ENCODE results near the gene LDLRAP1. TPM values are rescaled to one million over a fixed set of nuclear protein-coding genes. Genes with fewer than 3 reads are reported as not detected.

Gene LDLRAP1
- total and polyA plus RNA-seq, 9 of the 15 experiments (the other 6 are each of a cell fraction or from before 2014, with no cell fraction given): 0.56 to 29.6 (median 16.2) TPM

GRCh38 chr1:25527226-25527846 lies 16.1 kb upstream of the LDLRAP1 start:
- Histone ChIP-seq H3K4me3 (no peak overlapping the region), H3K4me2 (ENCODE audit: insufficient read depth, low read length) (no peak overlapping the region), H3K9ac (ENCODE audit: insufficient read depth in 1 of 2, low read depth in 2 of 2, low read length in 2 of 2) (no peak overlapping the region), H4K20me1 (replicated peaks; ENCODE audit: control insufficient read depth, insufficient read depth, low read length) (no peaks in the 10 kb centered on the region), H3K9me1 (ENCODE audit: control insufficient read depth, insufficient read depth, low read length) (no peaks in the 10 kb centered on the region), H3K9me3 (replicated peaks; ENCODE audit: control insufficient read depth, insufficient read depth, low read depth, low read length) (peaks cover 3% of the 10 kb centered on the region; the same call in 1 of the 2 replicates), H3K36me3 (ENCODE audit: control insufficient read depth, insufficient read depth, low read length) (no peaks in the 10 kb centered on the region), H3K79me2 (ENCODE audit: control insufficient read depth, insufficient read depth, low read length) (no peaks in the 10 kb centered on the region), H2AFZ (ENCODE audit: low read depth, low read length) (no peak overlapping the region), H3K27ac (ENCODE audit: extremely low read depth, low read depth, low read length) (no peak overlapping the region), H3K27me3 (ENCODE audit: control insufficient read depth in 2 of 2, insufficient read depth in 2 of 2, low read length in 2 of 2) (peaks cover 9 to 41% of the 10 kb centered on the region in 2 experiments), H3K4me1 (replicated peaks in 1 of 2; ENCODE audit: control insufficient read depth in 2 of 2, insufficient read depth in 2 of 2, low read length in 2 of 2) (peaks cover 0 to 23% of the 10 kb centered on the region in 2 experiments; a peak in 3 of 5 replicates)
- DNase-seq (ENCODE audit: extremely low read depth in 1 of 4, low spot score in 3 of 4) (no peak), ATAC-seq (no peak), FAIRE-seq (no peak)
- CTCF ChIA-PET (ENCODE audit: low intra/inter-chr PET ratio): interaction anchor here (0.7 kb wide), 1 partner anchor 89 kb away, joined by 3 read pairs; no protein-coding TSS in a partner anchor
- WGBS (ENCODE audit: insufficient coverage, low coverage, missing lambda C conversion rate): 14% methylated on average over 12 of the region's 12 CpGs
- POLR2A ChIA-PET: interaction anchor here (0.7 to 1.0 kb wide), 4 partner anchors 10 to 38 kb away, joined by 3 to 5 read pairs (median 4); no protein-coding TSS in a partner anchor
- BruUV-seq (replicated peaks): no TSS peak
- in situ Hi-C loops (cut with MboI) (no loop called here), intact Hi-C loops (cut with micrococcal nuclease) (no loop called here)
- TF ChIP-seq STAT6 (CRISPR knock-in tag; IDR thresholded peaks at IDR 0.05): no peak
- no peak for TF ChIP-seq PHF8 (IDR thresholded peaks at IDR 0.05; ENCODE audit: borderline replicate concordance, low read length)
- no peak for TF ChIP-seq MECOM (CRISPR knock-in tag; IDR thresholded peaks at IDR 0.05)
- no peak for TF ChIP-seq ARID3A (IDR thresholded peaks at IDR 0.05; ENCODE audit: borderline replicate concordance, low read depth, low read length)
- no peak for TF ChIP-seq SIRT6 (IDR thresholded peaks at IDR 0.05; ENCODE audit: low read depth, low read length)
- TF ChIP-seq RFX7 (CRISPR knock-in tag; IDR thresholded peaks at IDR 0.05): no peak
- TF ChIP-seq, protein P1, sequence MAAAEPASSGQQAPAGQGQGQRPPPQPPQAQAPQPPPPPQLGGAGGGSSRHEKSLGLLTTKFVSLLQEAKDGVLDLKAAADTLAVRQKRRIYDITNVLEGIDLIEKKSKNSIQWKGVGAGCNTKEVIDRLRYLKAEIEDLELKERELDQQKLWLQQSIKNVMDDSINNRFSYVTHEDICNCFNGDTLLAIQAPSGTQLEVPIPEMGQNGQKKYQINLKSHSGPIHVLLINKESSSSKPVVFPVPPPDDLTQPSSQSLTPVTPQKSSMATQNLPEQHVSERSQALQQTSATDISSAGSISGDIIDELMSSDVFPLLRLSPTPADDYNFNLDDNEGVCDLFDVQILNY (CRISPR knock-in tag; IDR thresholded peaks at IDR 0.05): no peak
- no peak for TF ChIP-seq MCM3 (IDR thresholded peaks at IDR 0.05)
- TF ChIP-seq IRF2 (CRISPR knock-in tag; IDR thresholded peaks at IDR 0.05): no peak
- no peak for TF ChIP-seq POLR2AphosphoS5 (IDR thresholded peaks at IDR 0.05; ENCODE audit: control insufficient read depth, insufficient read depth, low read depth, low read length)
- TF ChIP-seq MAFK (IDR thresholded peaks at IDR 0.05; ENCODE audit: low read length): no peak
- no peak for TF ChIP-seq KDM4B (IDR thresholded peaks at IDR 0.05; ENCODE audit: borderline replicate concordance in 2 of 2, low read depth in 1 of 2)
- no peak for TF ChIP-seq KLF16 (IDR thresholded peaks at IDR 0.05)
- no peak for TF ChIP-seq ZKSCAN1 (IDR thresholded peaks at IDR 0.05; ENCODE audit: low read depth, low read length)

Data from K562 (cell line).